HepG2 (cell line): Measurements from ENCODE around the gene TM9SF4. TPM values are rescaled to one million over a fixed set of nuclear protein-coding genes. Genes with fewer than 3 reads are reported as not detected.

Experiments
- ADNP ChIP-seq: sonication (generic); formaldehyde crosslinking; IDR thresholded peaks from 2 replicates; pipeline ENCODE4 v1.4.0; 2020; ENCODE audit warnings: missing genetic modification reagents
- DNMT3B ChIP-seq: conservative IDR thresholded peaks from 2 replicates; pipeline ENCODE4 v1.6.1; 2016; ENCODE audit warnings: missing biosample characterization, control low read depth
- EEA1 ChIP-seq: sonication (generic); formaldehyde crosslinking; IDR thresholded peaks from 2 replicates; pipeline ENCODE4 v1.5.1; 2020; ENCODE audit warnings: mild to moderate bottlenecking, missing genetic modification reagents, borderline replicate concordance
- HNRNPH1 ChIP-seq: fragments of 200-400 bp; formaldehyde crosslinking; optimal IDR thresholded peaks from 2 replicates; pipeline ENCODE3; 2017; ENCODE audit warnings: mild to moderate bottlenecking, low read depth, low read length
- NAIF1 ChIP-seq: sonication (generic); formaldehyde crosslinking; IDR thresholded peaks from 2 replicates; pipeline ENCODE4 v1.5.0; 2020; ENCODE audit warnings: mild to moderate bottlenecking, missing genetic modification reagents, borderline replicate concordance
- POLR2A ChIP-seq, 2 experiments: IDR thresholded peaks; 2 replicates each; pipeline ENCODE4 v1.6.1; 2011; ENCODE audit warnings: low read depth in 2 of 2, low read length in 2 of 2, mild to moderate bottlenecking in 1 of 2, moderate library complexity in 1 of 2; ENCODE audit not compliant: insufficient read depth in 1 of 2
- RFX5 ChIP-seq: IDR thresholded peaks from 2 replicates; pipeline ENCODE4 v1.6.1; 2011; ENCODE audit warnings: low read depth, low read length, improper control_type of control experiment
- TBP ChIP-seq: sonication (generic); formaldehyde crosslinking; IDR thresholded peaks from 2 replicates; pipeline ENCODE4 v1.5.0; 2020; ENCODE audit warnings: missing genetic modification reagents
- ZNF33A ChIP-seq: sonication (generic); formaldehyde crosslinking; IDR thresholded peaks from 2 replicates; pipeline ENCODE4 v1.5.1; 2020; ENCODE audit warnings: missing genetic modification reagents, mild to moderate bottlenecking, moderate library complexity, borderline replicate concordance
- ZNF672 ChIP-seq: sonication (generic); formaldehyde crosslinking; IDR thresholded peaks from 2 replicates; pipeline ENCODE4 v1.8.1; 2022; ENCODE audit warnings: missing genetic modification reagents
- ZNF776 ChIP-seq: sonication (generic); formaldehyde crosslinking; IDR thresholded peaks from 2 replicates; pipeline ENCODE4 v1.4.0; 2020; ENCODE audit warnings: mild to moderate bottlenecking, missing genetic modification reagents
- ZSCAN9 ChIP-seq: IDR thresholded peaks from 2 replicates; pipeline ENCODE4 v1.6.1; 2016; ENCODE audit warnings: borderline replicate concordance
- polyA plus RNA-seq, 8 experiments: library from polyadenylated mRNA; depleted of rRNA in 3 of 8; stranded (reverse) in 7 of 8; unstranded in 1 of 8; fragments of >200 nt; fragmentation: Illumina TruSeq in 4 of 8; extraction: Trizol in 4 of 8; gene quantifications; 2 replicates each; pipeline versions ENCODE4 v1.2.1 to v1.2.3, GENCODE V29; 2011 to 2016; ENCODE audit warnings: low read depth in 4 of 8, missing spikeins in 1 of 8, mixed read lengths in 1 of 8; ENCODE audit not compliant: insufficient read depth in 1 of 8
- total RNA-seq, 5 experiments: library from RNA; depleted of rRNA; stranded (reverse); fragments of >200 nt; fragmentation: Illumina TruSeq; extraction: Trizol; gene quantifications; 2 replicates each; pipeline ENCODE4 v1.2.3, GENCODE V29; 2016; ENCODE audit warnings: low read depth in 1 of 5
- TF ChIP-seq, protein P1 (sequence below): sonication (generic); formaldehyde crosslinking; IDR thresholded peaks from 2 replicates; pipeline ENCODE4 v1.5.1; 2020; ENCODE audit warnings: missing genetic modification reagents, mild to moderate bottlenecking, borderline replicate concordance
- TF ChIP-seq, protein P2 (sequence below): IDR thresholded peaks from 2 replicates; pipeline ENCODE4 v1.6.1; 2016; ENCODE audit warnings: missing genetic modification reagents, missing compliant biosample characterization
- TF ChIP-seq, protein P3 (sequence below): sonication (generic); formaldehyde crosslinking; IDR thresholded peaks from 2 replicates; pipeline ENCODE4 v1.9.0; 2022; ENCODE audit warnings: low read depth, missing genetic modification reagents
- TF ChIP-seq, protein P4 (sequence below): sonication (generic); formaldehyde crosslinking; conservative IDR thresholded peaks from 2 replicates; pipeline ENCODE4 v1.4.0; 2020; ENCODE audit warnings: missing genetic modification reagents
- TF ChIP-seq, protein P5 (sequence below): sonication (generic); formaldehyde crosslinking; IDR thresholded peaks from 2 replicates; pipeline ENCODE4 v1.4.0; 2020; ENCODE audit warnings: mild to moderate bottlenecking, missing genetic modification reagents
- TF ChIP-seq, protein P6 (sequence below): sonication (generic); formaldehyde crosslinking; IDR thresholded peaks from 2 replicates; pipeline ENCODE4 v1.8.0; 2022; ENCODE audit warnings: missing genetic modification reagents, low read depth, mild to moderate bottlenecking, borderline replicate concordance
- TF ChIP-seq, protein P7 (sequence below): sonication (generic); formaldehyde crosslinking; IDR thresholded peaks from 2 replicates; pipeline ENCODE4 v1.5.0; 2020; ENCODE audit warnings: missing genetic modification reagents

The TM9SF4 gene
- total and polyA plus RNA-seq, 2 of the 13 experiments (the other 11 are each of a cell fraction or from before 2014, with no cell fraction given): 53.5 to 171 TPM

DNA sequence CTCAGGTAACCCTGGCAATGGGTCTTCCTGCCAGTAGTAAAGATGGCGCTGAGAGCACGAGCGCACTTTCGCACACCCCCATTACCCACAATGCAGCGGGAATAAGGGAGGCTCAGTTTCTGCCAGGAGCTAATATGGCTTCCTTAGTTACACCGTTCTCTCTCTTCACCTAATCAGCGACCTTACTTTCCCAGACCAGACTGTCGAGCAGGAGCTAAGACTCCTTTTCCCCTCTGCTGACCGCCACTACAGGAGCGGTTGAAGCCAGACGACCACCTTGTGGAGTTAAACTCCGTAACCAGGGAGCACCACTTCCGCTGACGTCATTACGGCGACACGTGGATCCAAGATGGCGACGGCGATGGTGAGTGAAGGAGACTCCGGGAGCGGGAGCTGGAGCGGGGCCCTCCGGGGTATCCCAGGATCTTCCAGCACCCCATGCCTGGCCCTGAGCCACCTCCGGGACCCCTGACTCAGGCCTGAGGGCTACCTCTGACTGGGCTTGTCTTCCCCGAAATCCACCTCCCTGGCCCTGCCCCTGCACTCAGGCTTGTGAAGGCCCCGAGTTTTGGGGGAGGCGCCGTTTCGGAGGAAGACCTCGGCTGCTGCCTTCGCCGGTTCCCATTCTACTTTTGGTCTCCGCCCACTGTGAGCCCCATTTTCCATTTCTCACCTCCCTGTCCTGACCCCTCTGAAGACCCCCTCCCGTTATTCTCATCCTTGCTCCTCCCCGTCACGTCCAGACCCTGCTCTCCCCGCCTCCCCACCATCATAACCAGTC is at the start of gene TM9SF4 (continued):
- TF ChIP-seq, protein P1, sequence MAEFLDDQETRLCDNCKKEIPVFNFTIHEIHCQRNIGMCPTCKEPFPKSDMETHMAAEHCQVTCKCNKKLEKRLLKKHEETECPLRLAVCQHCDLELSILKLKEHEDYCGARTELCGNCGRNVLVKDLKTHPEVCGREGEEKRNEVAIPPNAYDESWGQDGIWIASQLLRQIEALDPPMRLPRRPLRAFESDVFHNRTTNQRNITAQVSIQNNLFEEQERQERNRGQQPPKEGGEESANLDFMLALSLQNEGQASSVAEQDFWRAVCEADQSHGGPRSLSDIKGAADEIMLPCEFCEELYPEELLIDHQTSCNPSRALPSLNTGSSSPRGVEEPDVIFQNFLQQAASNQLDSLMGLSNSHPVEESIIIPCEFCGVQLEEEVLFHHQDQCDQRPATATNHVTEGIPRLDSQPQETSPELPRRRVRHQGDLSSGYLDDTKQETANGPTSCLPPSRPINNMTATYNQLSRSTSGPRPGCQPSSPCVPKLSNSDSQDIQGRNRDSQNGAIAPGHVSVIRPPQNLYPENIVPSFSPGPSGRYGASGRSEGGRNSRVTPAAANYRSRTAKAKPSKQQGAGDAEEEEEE (CRISPR knock-in tag): peak; percentile 14; the same call in 1 of the 2 replicates
- TF ChIP-seq, protein P2, sequence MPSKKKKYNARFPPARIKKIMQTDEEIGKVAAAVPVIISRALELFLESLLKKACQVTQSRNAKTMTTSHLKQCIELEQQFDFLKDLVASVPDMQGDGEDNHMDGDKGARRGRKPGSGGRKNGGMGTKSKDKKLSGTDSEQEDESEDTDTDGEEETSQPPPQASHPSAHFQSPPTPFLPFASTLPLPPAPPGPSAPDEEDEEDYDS: peak; percentile 84
- TF ChIP-seq TBP (CRISPR knock-in tag) (peak; percentile 94), NAIF1 (peak; percentile 70; the same call in 1 of the 2 replicates), HNRNPH1 (no peak), RFX5 (peak; percentile 83), POLR2A (IDR thresholded peaks at IDR 0.05; ENCODE audit: insufficient read depth in 1 of 2, low read depth in 2 of 2, low read length in 2 of 2) (peak; percentile 92 to 96), ZNF672 (CRISPR knock-in tag) (no peak), ZNF776 (CRISPR knock-in tag) (peak; percentile 72), ZSCAN9 (CRISPR knock-in tag) (no peak; the same call in 1 of the 2 replicates), ADNP (no peak), ZNF33A (CRISPR knock-in tag) (no peak), EEA1 (CRISPR knock-in tag) (no peak; the same call in 1 of the 2 replicates), DNMT3B (CRISPR knock-in tag) (0 out of 2 replicates have a peak, but pooled peaks have one; percentile 13)
- TF ChIP-seq, protein P3, sequence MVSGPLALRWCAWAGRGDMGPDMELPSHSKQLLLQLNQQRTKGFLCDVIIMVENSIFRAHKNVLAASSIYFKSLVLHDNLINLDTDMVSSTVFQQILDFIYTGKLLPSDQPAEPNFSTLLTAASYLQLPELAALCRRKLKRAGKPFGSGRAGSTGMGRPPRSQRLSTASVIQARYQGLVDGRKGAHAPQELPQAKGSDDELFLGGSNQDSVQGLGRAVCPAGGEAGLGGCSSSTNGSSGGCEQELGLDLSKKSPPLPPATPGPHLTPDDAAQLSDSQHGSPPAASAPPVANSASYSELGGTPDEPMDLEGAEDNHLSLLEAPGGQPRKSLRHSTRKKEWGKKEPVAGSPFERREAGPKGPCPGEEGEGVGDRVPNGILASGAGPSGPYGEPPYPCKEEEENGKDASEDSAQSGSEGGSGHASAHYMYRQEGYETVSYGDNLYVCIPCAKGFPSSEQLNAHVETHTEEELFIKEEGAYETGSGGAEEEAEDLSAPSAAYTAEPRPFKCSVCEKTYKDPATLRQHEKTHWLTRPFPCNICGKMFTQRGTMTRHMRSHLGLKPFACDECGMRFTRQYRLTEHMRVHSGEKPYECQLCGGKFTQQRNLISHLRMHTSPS (CRISPR knock-in tag): no peak; the same call in none of the 2 replicates
- TF ChIP-seq, protein P4, sequence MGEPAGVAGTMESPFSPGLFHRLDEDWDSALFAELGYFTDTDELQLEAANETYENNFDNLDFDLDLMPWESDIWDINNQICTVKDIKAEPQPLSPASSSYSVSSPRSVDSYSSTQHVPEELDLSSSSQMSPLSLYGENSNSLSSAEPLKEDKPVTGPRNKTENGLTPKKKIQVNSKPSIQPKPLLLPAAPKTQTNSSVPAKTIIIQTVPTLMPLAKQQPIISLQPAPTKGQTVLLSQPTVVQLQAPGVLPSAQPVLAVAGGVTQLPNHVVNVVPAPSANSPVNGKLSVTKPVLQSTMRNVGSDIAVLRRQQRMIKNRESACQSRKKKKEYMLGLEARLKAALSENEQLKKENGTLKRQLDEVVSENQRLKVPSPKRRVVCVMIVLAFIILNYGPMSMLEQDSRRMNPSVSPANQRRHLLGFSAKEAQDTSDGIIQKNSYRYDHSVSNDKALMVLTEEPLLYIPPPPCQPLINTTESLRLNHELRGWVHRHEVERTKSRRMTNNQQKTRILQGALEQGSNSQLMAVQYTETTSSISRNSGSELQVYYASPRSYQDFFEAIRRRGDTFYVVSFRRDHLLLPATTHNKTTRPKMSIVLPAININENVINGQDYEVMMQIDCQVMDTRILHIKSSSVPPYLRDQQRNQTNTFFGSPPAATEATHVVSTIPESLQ (CRISPR knock-in tag): no peak
- TF ChIP-seq, protein P5, sequence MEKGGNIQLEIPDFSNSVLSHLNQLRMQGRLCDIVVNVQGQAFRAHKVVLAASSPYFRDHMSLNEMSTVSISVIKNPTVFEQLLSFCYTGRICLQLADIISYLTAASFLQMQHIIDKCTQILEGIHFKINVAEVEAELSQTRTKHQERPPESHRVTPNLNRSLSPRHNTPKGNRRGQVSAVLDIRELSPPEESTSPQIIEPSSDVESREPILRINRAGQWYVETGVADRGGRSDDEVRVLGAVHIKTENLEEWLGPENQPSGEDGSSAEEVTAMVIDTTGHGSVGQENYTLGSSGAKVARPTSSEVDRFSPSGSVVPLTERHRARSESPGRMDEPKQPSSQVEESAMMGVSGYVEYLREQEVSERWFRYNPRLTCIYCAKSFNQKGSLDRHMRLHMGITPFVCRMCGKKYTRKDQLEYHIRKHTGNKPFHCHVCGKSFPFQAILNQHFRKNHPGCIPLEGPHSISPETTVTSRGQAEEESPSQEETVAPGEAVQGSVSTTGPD (CRISPR knock-in tag): peak; percentile 73; the same call in 1 of the 2 replicates
- TF ChIP-seq, protein P6, sequence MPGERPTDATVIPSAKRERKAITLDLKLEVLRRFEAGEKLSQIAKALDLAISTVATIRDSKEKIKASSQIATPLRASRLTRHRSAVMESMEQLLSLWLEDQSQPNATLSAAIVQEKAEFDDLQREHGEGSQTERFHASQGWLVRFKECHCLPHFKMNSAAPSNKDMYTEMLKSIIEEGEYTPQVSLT (CRISPR knock-in tag): no peak
- TF ChIP-seq, protein P7, sequence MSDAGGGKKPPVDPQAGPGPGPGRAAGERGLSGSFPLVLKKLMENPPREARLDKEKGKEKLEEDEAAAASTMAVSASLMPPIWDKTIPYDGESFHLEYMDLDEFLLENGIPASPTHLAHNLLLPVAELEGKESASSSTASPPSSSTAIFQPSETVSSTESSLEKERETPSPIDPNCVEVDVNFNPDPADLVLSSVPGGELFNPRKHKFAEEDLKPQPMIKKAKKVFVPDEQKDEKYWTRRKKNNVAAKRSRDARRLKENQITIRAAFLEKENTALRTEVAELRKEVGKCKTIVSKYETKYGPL (CRISPR knock-in tag): peak; percentile 86
